ENCODE data around the gene CDH26. TPM values are rescaled to one million over a fixed set of nuclear protein-coding genes. Genes with fewer than 3 reads are reported as not detected.

The CDH26 gene
- 0.06 to 0.17 TPM (median 0.13 TPM) in 5 replicates for total RNA-seq (2022; extraction: Qiagen RNA extraction)

DNA sequence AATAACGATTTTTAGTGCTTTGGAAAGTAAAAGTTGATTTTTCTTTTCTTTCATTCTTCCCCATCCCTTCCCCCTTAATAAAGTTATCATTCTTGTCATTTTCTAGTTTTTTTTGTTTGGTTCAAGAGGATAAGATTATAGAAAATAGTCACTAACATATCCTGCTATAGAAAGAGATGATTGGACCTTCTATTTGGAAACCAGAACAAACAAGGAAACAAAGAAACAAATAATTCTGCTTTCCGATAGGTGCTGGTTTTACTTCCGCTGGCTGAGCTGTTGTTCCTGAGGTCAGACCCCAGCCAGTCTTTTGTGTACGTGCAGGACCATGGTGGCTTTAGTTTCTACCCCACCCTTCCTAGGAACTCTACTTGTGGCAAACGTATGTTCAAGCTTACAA, at the start of gene CDH26:
Gene CDH26, plus strand, starts transcription at position 301 of the 400 bp plus-strand sequence. CDS start 304 bp downstream, outside the sequence.

DNA sequence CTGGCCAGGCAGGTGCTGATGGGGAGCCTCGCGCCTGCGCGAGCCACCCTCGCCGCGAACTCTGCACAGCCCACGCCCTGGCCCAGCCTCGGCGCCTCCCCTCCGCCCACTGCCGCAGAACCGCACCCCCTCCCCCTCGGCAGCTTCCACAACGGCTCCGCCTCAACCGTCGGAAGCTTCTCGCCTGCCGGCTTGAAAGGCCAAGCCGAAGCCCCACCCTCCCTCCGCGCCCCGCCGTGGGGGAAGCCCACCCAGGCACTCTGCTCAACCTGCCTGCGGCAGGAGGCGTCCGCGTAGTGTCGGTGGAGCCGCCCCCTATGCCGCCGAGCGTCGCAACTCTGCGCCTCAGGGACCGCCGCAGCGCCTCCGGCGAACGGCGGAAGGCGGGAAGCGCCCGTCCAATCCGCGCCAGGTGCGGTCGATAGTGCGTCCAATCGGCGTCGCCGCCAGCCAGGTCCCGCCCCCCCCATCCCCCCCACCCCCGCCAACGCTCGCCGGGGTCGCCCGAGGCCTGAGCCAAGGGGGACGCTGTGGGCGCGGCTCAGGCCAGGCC, 24.9 kb upstream of the CDH26 start, which contains the start of gene SYCP2:
Gene SYCP2, minus strand, starts transcription at position 342 of the 553 bp plus-strand sequence. CDS start 11,224 bp downstream, outside the sequence.

DNA sequence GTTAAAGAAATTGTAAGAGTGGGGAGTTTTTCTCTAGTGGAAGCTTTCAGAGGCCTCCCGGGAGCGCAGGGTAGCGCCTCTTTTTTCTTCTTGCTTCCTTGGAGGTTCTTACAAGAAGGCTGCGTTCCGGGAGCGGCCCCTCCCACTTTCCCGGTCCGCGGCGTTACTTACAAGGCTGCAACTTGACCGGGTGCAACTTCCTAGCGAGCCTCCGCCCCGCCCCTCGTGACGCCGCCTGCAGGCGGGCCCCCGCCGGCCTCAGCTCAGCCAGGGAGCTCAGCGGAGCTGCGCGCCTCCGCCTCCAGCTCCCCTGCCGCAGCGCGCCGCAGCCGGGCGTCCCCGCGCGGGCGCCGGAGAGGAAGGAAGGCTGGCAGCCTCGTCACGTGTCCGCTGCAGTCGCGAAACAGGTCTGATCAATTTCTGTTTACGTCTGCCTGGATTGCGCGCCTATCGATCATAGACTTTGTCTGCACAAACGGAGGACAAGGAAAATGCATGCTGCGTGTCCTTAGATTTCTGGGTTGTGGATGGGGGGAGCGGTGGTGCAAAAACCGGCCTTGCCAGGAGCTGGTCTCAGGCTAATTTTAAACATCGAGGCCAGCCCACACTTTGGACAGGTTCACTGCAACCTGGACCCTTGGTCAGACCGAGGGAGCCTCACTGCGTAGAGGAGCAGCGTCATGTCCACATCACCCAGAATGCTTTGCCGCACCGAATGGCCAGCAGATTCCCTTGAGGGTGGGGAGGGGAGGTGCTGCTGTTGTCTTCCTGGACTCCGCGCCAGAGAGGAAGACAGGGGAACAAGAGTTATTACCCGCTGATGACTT, 17.9 kb upstream of the CDH26 start, which contains the start of the genes FAM217B and PPP1R3D:
Gene FAM217B, plus strand, starts transcription at position 261 of the 827 bp plus-strand sequence. CDS start 3,555 bp downstream, outside the sequence.
Gene PPP1R3D, minus strand, starts transcription at position 177 of the 827 bp plus-strand sequence. CDS start 374 bp downstream, outside the sequence.

Other genes with a start within 250 kb of the CDH26 start
- 0.12 to 0.61 TPM (median 0.29 TPM) in 5 replicates for gene SYCP2, start 24.8 kb upstream of the CDH26 start, total RNA-seq (2022; extraction: Qiagen RNA extraction)
- 2.0 to 2.9 TPM (median 2.5 TPM) in 5 replicates for gene PPP1R3D, start 18.1 kb upstream of the CDH26 start, total RNA-seq (2022; extraction: Qiagen RNA extraction)
- 6.1 to 8.0 TPM (median 7.0 TPM) in 5 replicates for gene FAM217B, start 18.0 kb upstream of the CDH26 start, total RNA-seq (2022; extraction: Qiagen RNA extraction)